ENCODE measurements around the gene CLEC2L. TPM values are rescaled to one million over a fixed set of nuclear protein-coding genes. Genes with fewer than 3 reads are reported as not detected.

The CLEC2L gene
- total RNA-seq = not detected

DNA sequence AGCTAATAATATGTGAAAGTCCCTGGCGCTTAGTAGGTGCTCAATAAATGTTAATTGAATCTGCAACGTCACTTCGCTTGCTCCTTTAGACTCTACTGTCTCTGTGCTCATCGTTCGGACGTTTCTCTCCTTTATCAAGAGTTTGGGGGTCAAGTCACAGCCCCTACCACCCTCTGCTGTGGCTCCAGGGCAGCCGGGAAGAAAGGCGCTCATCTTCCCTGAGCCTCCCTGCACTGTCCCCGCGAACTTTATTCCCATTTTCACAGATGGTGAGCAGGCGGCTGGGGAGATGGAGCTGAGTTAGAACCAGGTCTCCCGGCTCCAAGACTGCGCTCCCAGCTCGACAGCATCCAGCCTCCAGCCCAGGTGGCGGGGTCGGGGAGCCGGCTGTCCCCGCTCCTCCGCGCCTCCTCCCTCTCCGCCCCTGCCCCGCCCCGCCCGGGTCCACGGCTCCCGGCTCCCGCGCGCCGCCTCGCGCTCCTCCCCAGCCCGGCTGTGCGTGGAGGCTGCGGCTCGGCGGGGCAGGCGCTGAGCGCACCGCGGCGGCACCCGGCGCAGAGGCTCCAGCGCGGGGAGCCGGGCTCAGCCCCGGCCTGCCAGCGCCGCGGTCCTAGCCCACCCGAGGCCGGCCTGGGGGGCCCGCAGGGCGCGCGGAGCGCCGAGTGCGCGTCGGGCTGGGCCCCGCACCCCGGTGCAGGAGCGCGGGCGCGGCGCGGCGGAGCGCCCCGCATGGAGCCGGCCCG is at the start of gene CLEC2L:
Gene CLEC2L, plus strand, starts transcription at position 487 of the 743 bp plus-strand sequence. Its CDS starts 243 bp downstream, at position 730.
- TF ChIP-seq, protein P1, sequence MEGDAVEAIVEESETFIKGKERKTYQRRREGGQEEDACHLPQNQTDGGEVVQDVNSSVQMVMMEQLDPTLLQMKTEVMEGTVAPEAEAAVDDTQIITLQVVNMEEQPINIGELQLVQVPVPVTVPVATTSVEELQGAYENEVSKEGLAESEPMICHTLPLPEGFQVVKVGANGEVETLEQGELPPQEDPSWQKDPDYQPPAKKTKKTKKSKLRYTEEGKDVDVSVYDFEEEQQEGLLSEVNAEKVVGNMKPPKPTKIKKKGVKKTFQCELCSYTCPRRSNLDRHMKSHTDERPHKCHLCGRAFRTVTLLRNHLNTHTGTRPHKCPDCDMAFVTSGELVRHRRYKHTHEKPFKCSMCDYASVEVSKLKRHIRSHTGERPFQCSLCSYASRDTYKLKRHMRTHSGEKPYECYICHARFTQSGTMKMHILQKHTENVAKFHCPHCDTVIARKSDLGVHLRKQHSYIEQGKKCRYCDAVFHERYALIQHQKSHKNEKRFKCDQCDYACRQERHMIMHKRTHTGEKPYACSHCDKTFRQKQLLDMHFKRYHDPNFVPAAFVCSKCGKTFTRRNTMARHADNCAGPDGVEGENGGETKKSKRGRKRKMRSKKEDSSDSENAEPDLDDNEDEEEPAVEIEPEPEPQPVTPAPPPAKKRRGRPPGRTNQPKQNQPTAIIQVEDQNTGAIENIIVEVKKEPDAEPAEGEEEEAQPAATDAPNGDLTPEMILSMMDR (IDR thresholded peaks at IDR 0.05; ENCODE audit: low read depth) = no peak

DNA sequence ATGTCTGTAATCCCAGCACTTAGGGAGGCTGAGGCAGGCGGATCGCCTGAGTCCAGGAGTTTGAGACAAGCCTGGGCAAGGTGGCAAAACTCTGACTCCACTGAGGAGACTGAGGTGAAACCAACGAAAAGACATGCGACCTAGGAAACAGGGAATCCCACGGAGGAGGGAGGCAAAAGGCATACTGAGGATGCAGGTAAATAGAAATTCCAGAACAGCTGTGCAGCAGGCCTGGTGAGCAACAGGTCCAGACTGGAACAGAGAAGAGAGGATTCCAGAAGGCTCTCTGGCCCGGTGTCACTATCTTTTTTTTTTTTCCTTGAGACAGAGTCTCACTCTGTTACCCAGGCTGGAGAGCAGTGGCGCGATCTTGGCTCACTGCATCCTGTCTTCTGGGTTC is 47.3 kb upstream of the CLEC2L start:
- TF ChIP-seq, protein P1 (IDR thresholded peaks at IDR 0.05; ENCODE audit: low read depth) = no peak

DNA sequence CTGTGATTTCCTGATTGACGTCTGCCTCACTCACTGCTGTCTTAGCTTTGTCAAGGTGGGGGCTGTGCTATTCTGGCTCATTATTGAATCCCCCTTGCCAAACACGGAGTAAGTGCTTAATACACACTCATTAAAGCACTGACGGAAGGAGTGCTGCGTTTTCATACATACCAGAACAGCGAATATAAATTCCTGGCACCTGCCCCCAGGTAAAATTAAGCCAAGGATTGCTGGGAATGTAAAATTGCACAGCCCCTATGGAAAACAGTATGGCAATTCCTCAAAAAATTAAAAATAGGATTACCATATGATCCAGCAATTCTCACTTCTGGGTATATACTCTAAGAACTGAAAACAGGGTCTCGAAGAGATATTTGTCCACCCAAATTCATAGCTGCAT is 46.6 kb upstream of the CLEC2L start:
- TF ChIP-seq, protein P1 (IDR thresholded peaks at IDR 0.05; ENCODE audit: low read depth) = no peak

DNA sequence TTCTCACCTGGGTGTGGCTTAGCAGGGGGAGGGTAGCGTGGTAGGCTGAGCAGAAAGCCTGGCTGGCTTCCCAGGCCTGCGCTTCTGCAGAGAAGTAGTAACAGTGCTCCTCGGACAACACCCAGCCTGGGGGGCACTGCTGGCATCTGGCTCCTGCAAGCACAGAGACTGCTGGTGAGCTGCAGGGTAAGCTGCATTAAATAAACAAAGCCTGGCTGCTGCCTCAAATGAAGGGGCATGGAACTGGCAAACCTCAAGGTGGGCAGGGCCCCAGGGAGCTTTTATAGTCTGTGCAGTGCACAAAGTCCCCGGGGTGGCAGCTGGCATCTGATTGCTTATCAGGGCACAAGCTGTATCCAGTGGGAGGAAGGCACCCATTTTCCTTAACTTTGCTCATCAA is 43.9 kb upstream of the CLEC2L start:
- TF ChIP-seq, protein P1 (IDR thresholded peaks at IDR 0.05; ENCODE audit: low read depth) = no peak

DNA sequence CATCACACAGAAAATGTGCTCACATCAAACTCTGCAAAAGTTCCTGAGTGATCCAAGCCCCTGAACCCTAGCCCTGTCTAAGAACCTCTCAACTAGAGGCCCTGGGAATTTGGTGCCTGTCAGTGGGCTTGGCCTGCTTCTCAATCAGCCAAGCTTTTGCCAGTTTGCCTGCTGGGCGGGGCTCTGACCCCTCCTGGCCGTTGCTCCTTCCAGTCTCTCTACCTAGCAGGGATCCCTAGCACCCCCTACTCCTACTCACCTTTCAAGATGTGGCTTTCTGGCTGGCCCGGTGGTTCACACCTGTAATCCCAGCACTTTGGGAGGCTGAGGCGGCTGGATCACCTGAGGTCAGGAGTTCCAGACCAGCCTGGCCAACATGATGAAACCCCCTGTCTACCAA is 42.1 kb upstream of the CLEC2L start:
- TF ChIP-seq, protein P1 (IDR thresholded peaks at IDR 0.05; ENCODE audit: low read depth) = no peak

DNA sequence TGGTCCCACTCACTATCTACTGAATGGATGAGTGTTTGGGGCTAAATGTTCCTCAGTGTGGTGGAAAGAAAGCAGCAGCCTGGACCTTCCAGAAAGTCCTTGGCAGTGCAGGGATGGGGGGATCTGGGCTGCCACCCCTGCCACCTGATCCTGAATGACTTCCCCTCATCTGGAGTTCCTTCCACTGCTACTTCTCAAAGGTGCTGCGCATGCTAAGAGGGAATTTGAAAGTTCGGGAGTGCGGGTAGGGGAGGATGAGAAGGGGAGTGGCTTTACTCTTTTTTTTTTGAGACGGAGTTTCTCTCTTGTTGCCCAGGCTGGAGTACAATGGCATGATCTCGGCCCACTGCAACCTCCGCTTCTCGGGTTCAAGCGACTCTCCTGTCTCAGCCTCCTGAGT is 41.4 kb upstream of the CLEC2L start:
- TF ChIP-seq, protein P1 (IDR thresholded peaks at IDR 0.05; ENCODE audit: low read depth) = no peak

DNA sequence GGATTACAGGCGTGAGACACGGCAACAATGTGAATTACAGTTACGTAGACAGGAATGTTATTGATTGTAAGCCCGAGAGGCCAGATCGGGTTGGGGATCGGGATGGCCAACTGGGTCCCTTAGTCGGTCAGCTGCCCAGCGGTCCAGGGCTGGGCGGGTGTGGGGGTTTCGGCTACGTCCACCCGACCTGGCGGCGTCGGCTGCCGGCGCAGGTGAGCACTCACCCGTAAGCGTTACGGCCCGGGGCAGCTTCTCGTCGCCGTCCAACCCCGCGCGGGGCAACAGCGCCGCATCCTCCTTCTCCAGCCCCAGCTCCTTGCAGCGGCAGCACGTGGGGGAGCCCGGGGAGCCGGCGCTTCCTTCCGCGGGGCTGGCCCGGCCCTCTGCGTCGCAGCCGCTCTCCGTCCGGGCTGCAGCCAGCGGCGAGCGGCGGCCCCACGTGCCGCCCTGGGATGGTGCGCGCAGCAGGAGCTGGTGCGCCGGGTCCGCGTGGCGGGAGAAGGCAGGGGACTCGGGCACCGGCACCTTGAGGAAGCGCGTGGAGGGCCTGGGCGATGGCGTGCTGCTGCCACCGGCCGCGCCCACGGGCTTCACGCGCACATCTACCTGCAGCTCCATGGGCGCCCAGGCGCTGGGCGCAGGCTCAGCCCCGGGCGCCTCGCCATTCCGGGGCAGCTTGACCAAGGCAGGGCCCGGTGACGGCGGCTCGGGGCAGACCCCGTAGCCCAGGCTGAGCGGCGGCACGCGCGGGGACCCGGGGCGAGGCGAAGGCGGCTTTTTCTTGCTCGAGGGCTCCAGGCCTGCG is 40.6 kb upstream of the CLEC2L start:
- TF ChIP-seq, protein P1 (IDR thresholded peaks at IDR 0.05; ENCODE audit: low read depth) = no peak
